SK-N-SH (cell line): Measurements from ENCODE around the gene ARL14. TPM values are rescaled to one million over a fixed set of nuclear protein-coding genes. Genes with fewer than 3 reads are reported as not detected.

ENCODE experiments used
- CTCF ChIA-PET: fragments of 300-600, 350-600 bp; formaldehyde crosslinking; extraction: SDS; loops from one replicate; lab custom pipeline; 2021; lab: Yijun Ruan, JAX
- POLR2A ChIA-PET: fragments of 350-600 bp; sonication (Branson Sonifier 250); formaldehyde crosslinking; extraction: SDS; loops from one replicate; lab custom pipeline; 2020; ENCODE audit warnings: antibody characterized with exemption, inconsistent platforms; lab: Yijun Ruan, JAX
- DNase-seq: peaks from one replicate; pipeline ENCODE4 v3.0.0; 2012
- H2AFZ ChIP-seq: fragments of 200-600 bp; sonication (generic); 2 replicates; pipeline ENCODE4 v1.8.1; 2016; ENCODE audit warnings: antibody characterized with exemption, mild to moderate bottlenecking, low read depth
- H3F3A ChIP-seq: fragments of 200-600 bp; sonication (generic); replicated peaks from 2 replicates; pipeline ENCODE3; 2016; ENCODE audit warnings: antibody characterized with exemption, mild to moderate bottlenecking; ENCODE audit not compliant: insufficient read depth
- H3K27ac ChIP-seq, 2 experiments: fragments of 200-500 bp in 1 of 2; fragments of 200-600 bp in 1 of 2; sonication (Bioruptor generic) in 1 of 2; sonication (generic), shearing (Covaris generic) in 1 of 2; 2 replicates each; pipeline versions ENCODE4 v1.5.1 to v1.6.1; 2014 to 2016; ENCODE audit warnings: low read depth in 2 of 2, inconsistent platforms in 1 of 2, low read length in 1 of 2, mild to moderate bottlenecking in 1 of 2, mixed read lengths in 1 of 2
- H3K27me3 ChIP-seq: fragments of 200-600 bp; sonication (generic), shearing (Covaris generic); 2 replicates; pipeline ENCODE4 v1.6.1; 2016; ENCODE audit warnings: mixed run types; ENCODE audit not compliant: insufficient read depth
- H3K36me3 ChIP-seq, 2 experiments: fragments of 200-500 bp in 1 of 2; fragments of 200-600 bp in 1 of 2; sonication (Bioruptor generic) in 1 of 2; sonication (generic) in 1 of 2; replicated peaks in 1 of 2; 2 replicates each; pipeline versions ENCODE3 to v1.5.1; 2014 to 2016; ENCODE audit warnings: low read length in 1 of 2, mild to moderate bottlenecking in 1 of 2; ENCODE audit not compliant: insufficient read depth in 2 of 2, control insufficient read depth in 1 of 2
- H3K4me1 ChIP-seq, 2 experiments: fragments of 200-500 bp in 1 of 2; fragments of 200-600 bp in 1 of 2; sonication (Bioruptor generic) in 1 of 2; sonication (generic), shearing (Covaris generic) in 1 of 2; 2 replicates each; pipeline versions ENCODE4 v1.5.1 to v1.6.1; 2014 to 2016; ENCODE audit warnings: low read depth in 1 of 2, low read length in 1 of 2, mixed run types in 1 of 2; ENCODE audit not compliant: insufficient read depth in 2 of 2, control insufficient read depth in 1 of 2
- H3K4me2 ChIP-seq: fragments of 200-600 bp; sonication (generic), shearing (Covaris generic); 2 replicates; pipeline ENCODE4 v1.6.1; 2017; ENCODE audit warnings: mixed run types
- H3K4me3 ChIP-seq, 2 experiments: fragments of 200-500 bp in 1 of 2; fragments of 200-600 bp in 1 of 2; sonication (Bioruptor generic) in 1 of 2; sonication (generic), shearing (Covaris generic) in 1 of 2; 2 replicates each; pipeline versions ENCODE4 v1.5.1 to v1.8.1; 2014 to 2016; ENCODE audit warnings: low read depth in 2 of 2, inconsistent platforms in 1 of 2, low read length in 1 of 2, mild to moderate bottlenecking in 1 of 2, mixed read lengths in 1 of 2, moderate library complexity in 1 of 2
- H3K79me2 ChIP-seq: fragments of 200-600 bp; sonication (generic); 2 replicates; pipeline ENCODE4 v1.8.1; 2017; ENCODE audit warnings: mild to moderate bottlenecking; ENCODE audit not compliant: insufficient read depth
- H3K9ac ChIP-seq: fragments of 200-600 bp; sonication (generic); 2 replicates; pipeline ENCODE4 v1.6.1; 2017; ENCODE audit warnings: mixed run types
- H3K9me2 ChIP-seq: fragments of 200-600 bp; sonication (generic); 2 replicates; pipeline ENCODE4 v1.6.1; 2017; ENCODE audit warnings: mixed run types
- H3K9me3 ChIP-seq: fragments of 200-600 bp; sonication (generic); 2 replicates; pipeline ENCODE4 v1.6.1; 2017; ENCODE audit warnings: mixed run types, mild to moderate bottlenecking, moderate library complexity
- H4K20me1 ChIP-seq: fragments of 200-600 bp; sonication (generic); 2 replicates; pipeline ENCODE4 v1.6.1; 2017; ENCODE audit warnings: mild to moderate bottlenecking, mixed run types; ENCODE audit not compliant: insufficient read depth
- ELF1 ChIP-seq: IDR thresholded peaks from 2 replicates; pipeline ENCODE4 v1.4.0; 2012
- EP300 ChIP-seq, 2 experiments: IDR thresholded peaks; 2 replicates each; pipeline versions ENCODE4 v1.4.0 to v1.6.1; 2012; ENCODE audit warnings: borderline replicate concordance in 1 of 2, low read depth in 1 of 2, low read length in 1 of 2
- EZH2phosphoT487 ChIP-seq: fragments of 200-600 bp; sonication (generic); IDR thresholded peaks from 2 replicates; pipeline ENCODE4 v1.6.1; 2017; ENCODE audit warnings: low read depth, mixed run types, mild to moderate bottlenecking, antibody characterized with exemption, moderate library complexity, borderline replicate concordance
- FOXJ3 ChIP-seq: sonication (generic); formaldehyde crosslinking; IDR thresholded peaks from 2 replicates; pipeline ENCODE4 v1.5.1; 2020; ENCODE audit warnings: mild to moderate bottlenecking, missing genetic modification reagents
- IRF3 ChIP-seq: fragments of 150-350 bp; IDR thresholded peaks from 2 replicates; pipeline ENCODE4 v1.6.1; 2016; ENCODE audit warnings: mild to moderate bottlenecking, low read depth, low read length
- JUND ChIP-seq: IDR thresholded peaks from 2 replicates; pipeline ENCODE4 v1.4.0; 2012
- MXI1 ChIP-seq: IDR thresholded peaks from 2 replicates; pipeline ENCODE4 v1.6.1; 2012; ENCODE audit warnings: mild to moderate bottlenecking, low read depth, low read length, improper control_type of control experiment
- NFIC ChIP-seq: IDR thresholded peaks from 2 replicates; pipeline ENCODE4 v1.4.0; 2012; ENCODE audit warnings: borderline replicate concordance
- NRF1 ChIP-seq: IDR thresholded peaks from 2 replicates; pipeline ENCODE4 v1.6.1; 2012; ENCODE audit warnings: low read depth, mild to moderate bottlenecking, low read length
- POLR2AphosphoS5 ChIP-seq: IDR thresholded peaks from 2 replicates; pipeline ENCODE4 v1.6.1; 2012; ENCODE audit warnings: low read depth, low read length
- RCOR1 ChIP-seq: fragments of 150-350 bp; IDR thresholded peaks from 2 replicates; pipeline ENCODE4 v1.6.1; 2017; ENCODE audit warnings: antibody characterized with exemption, low read length
- REST ChIP-seq: IDR thresholded peaks from 2 replicates; pipeline ENCODE4 v1.6.1; 2012; ENCODE audit warnings: mild to moderate bottlenecking, low read depth, low read length, moderate library complexity
- RFX5 ChIP-seq: IDR thresholded peaks from 2 replicates; pipeline ENCODE4 v1.6.1; 2012; ENCODE audit warnings: mild to moderate bottlenecking, improper control_type of control experiment, low read length
- SIN3A ChIP-seq: IDR thresholded peaks from 2 replicates; pipeline ENCODE4 v1.6.1; 2012; ENCODE audit warnings: low read depth, mild to moderate bottlenecking, low read length, moderate library complexity, borderline replicate concordance
- SMC3 ChIP-seq: IDR thresholded peaks from 2 replicates; pipeline ENCODE4 v1.6.1; 2012; ENCODE audit warnings: low read depth, low read length, improper control_type of control experiment
- TAF1 ChIP-seq: IDR thresholded peaks from 2 replicates; pipeline ENCODE4 v1.6.1; 2012; ENCODE audit warnings: low read depth, mild to moderate bottlenecking, low read length, moderate library complexity, borderline replicate concordance
- TCF12 ChIP-seq: IDR thresholded peaks from 2 replicates; pipeline ENCODE4 v1.4.0; 2012
- TEAD4 ChIP-seq: IDR thresholded peaks from 2 replicates; pipeline ENCODE4 v1.4.0; 2012; ENCODE audit warnings: mild to moderate bottlenecking, borderline replicate concordance; ENCODE audit not compliant: insufficient read depth
- WGBS: methylation state at CpG from one replicate; pipeline ENCODE4 v1.1.6; 2017; ENCODE audit warnings: low lambda C conversion rate; 5-methylcytosine and 5-hydroxymethylcytosine counted together
- polyA plus RNA-seq, 3 experiments: library from polyadenylated mRNA; depleted of rRNA; stranded (reverse); fragments of >200 nt; gene quantifications; 2 replicates each; pipeline ENCODE4 v1.2.3, GENCODE V29; 2012
- TF ChIP-seq, protein P1 (sequence below): IDR thresholded peaks from 2 replicates; pipeline ENCODE4 v1.4.0; 2012; ENCODE audit warnings: low read depth, borderline replicate concordance
- TF ChIP-seq, protein P2 (sequence below): fragments of 150-350 bp; IDR thresholded peaks from 2 replicates; pipeline ENCODE4 v1.6.1; 2017; ENCODE audit warnings: antibody characterized with exemption, low read length, low read depth, borderline replicate concordance

Gene ARL14
- polyA plus RNA-seq, 1 of the 3 experiments (the other 2 are of a cell fraction): not detected

DNA sequence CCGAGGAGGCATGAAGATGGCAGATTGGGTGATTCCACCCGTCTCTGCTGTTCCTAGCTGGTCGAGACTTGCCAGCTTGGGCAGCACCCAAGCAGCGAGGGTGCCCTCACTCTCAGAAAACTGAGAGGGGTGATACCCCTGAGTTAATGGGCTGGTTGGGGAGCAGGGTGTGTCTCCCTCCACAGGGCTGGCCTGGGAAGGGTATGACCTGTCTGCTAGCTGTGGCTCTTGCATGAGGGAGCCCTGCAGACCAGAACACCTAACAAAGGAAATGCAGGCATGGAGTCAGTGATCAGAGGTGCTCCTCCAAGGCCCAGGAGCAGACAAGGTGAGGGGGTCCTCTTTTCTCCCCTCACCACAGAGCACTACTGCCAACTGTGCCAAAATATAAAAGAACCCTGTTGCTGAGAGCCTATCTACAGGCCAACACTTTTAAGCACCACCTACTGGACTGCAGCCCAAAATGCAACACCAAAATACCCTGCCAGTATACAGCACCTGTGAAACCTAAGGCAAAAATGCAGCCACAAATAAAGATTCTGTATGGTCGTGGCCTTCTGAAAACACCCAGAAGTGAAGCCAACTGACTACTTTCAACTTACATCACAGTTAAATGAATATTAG is 43.3 kb downstream of the ARL14 start (continued):
- TF ChIP-seq SMC3 (no peak), RFX5 (no peak), ELF1 (no peak), REST (no peak), EP300 (IDR thresholded peaks at IDR 0.05; ENCODE audit: borderline replicate concordance in 1 of 2, low read depth in 1 of 2, low read length in 1 of 2) (no peak), JUND (no peak), RCOR1 (no peak), SIN3A (no peak)
- TF ChIP-seq, protein P1, sequence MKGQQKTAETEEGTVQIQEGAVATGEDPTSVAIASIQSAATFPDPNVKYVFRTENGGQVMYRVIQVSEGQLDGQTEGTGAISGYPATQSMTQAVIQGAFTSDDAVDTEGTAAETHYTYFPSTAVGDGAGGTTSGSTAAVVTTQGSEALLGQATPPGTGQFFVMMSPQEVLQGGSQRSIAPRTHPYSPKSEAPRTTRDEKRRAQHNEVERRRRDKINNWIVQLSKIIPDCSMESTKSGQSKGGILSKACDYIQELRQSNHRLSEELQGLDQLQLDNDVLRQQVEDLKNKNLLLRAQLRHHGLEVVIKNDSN: no peak

GRCh38 chr3:160722331-160722730 is 45.4 kb downstream of the ARL14 start:
- no peak for TF ChIP-seq JUND
- TF ChIP-seq NFIC: no peak
- TF ChIP-seq RCOR1: no peak
- no peak for TF ChIP-seq POLR2AphosphoS5
- TF ChIP-seq RFX5: no peak
- no peak for TF ChIP-seq TAF1
- TF ChIP-seq SMC3: no peak
- no peak for TF ChIP-seq TCF12
- no peak for TF ChIP-seq NRF1
- no peak for TF ChIP-seq TEAD4
- no peak for TF ChIP-seq IRF3
- TF ChIP-seq, protein P2, sequence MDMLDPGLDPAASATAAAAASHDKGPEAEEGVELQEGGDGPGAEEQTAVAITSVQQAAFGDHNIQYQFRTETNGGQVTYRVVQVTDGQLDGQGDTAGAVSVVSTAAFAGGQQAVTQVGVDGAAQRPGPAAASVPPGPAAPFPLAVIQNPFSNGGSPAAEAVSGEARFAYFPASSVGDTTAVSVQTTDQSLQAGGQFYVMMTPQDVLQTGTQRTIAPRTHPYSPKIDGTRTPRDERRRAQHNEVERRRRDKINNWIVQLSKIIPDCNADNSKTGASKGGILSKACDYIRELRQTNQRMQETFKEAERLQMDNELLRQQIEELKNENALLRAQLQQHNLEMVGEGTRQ: no peak
- TF ChIP-seq FOXJ3 (CRISPR knock-in tag): no peak
- TF ChIP-seq EP300 (IDR thresholded peaks at IDR 0.05; ENCODE audit: borderline replicate concordance in 1 of 2, low read depth in 1 of 2, low read length in 1 of 2): no peak
- TF ChIP-seq EZH2phosphoT487: no peak
- no peak for TF ChIP-seq MXI1
- TF ChIP-seq SIN3A: no peak
- no peak for TF ChIP-seq REST
- H3K79me2 ChIP-seq: no peaks in the 10 kb centered on the region
- H3K27ac ChIP-seq: no peak overlapping the region
- H3K9me3 ChIP-seq: no peaks in the 10 kb centered on the region
- no peak overlapping the region for H3K4me2 ChIP-seq
- H3K9ac ChIP-seq: no peak overlapping the region
- no peak for DNase-seq
- no peaks in the 10 kb centered on the region for H3K4me1 ChIP-seq
- POLR2A ChIA-PET: no interaction called here
- H3F3A ChIP-seq: no peaks in the 10 kb centered on the region
- 19% methylated on average over 2 of the region's 2 CpGs for WGBS
- no peaks in the 10 kb centered on the region for H3K36me3 ChIP-seq
- H2AFZ ChIP-seq: no peak overlapping the region
- H3K9me2 ChIP-seq: no peaks in the 10 kb centered on the region
- H3K27me3 ChIP-seq: no peaks in the 10 kb centered on the region
- no peaks in the 10 kb centered on the region for H4K20me1 ChIP-seq
- CTCF ChIA-PET: no interaction called here
- no peak overlapping the region for H3K4me3 ChIP-seq
